GM18511 (cell line): ENCODE results near the gene MOB3A.
"Not testable (repeated sequence)": the region's sequence is repeated elsewhere in the genome, so short reads cannot be mapped to it uniquely, and the experiment has no call there.

Experiments used
- ATAC-seq: cut with Tn5 transposase; IDR thresholded peaks from one replicate; pipeline ENCODE4 v1.9.1; 2021; ENCODE audit warnings: mild to moderate bottlenecking, moderate library complexity; ENCODE audit not compliant: unreplicated experiment

MOB3A gene

DNA sequence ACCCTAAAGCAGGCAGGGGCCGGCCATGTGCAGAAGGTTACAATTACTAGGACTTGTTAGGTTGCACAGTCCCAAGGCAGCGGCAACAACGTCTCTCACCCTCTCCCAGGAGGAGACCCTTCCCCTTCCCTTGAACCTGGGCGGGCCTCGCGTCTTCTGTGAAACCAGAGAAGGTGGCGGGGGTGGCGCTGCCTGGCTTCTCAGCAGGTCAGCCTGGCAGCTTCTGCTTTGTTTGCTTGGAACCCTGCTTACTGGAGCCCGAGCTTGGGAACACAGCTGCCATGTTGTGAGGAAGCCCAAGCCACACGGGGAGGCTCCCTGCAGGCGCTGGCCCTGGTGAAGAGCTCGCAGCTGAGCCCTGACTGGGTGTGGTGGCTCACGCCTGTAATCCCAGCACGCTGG, 60.5 kb downstream of the MOB3A start:
- no peak for ATAC-seq

DNA sequence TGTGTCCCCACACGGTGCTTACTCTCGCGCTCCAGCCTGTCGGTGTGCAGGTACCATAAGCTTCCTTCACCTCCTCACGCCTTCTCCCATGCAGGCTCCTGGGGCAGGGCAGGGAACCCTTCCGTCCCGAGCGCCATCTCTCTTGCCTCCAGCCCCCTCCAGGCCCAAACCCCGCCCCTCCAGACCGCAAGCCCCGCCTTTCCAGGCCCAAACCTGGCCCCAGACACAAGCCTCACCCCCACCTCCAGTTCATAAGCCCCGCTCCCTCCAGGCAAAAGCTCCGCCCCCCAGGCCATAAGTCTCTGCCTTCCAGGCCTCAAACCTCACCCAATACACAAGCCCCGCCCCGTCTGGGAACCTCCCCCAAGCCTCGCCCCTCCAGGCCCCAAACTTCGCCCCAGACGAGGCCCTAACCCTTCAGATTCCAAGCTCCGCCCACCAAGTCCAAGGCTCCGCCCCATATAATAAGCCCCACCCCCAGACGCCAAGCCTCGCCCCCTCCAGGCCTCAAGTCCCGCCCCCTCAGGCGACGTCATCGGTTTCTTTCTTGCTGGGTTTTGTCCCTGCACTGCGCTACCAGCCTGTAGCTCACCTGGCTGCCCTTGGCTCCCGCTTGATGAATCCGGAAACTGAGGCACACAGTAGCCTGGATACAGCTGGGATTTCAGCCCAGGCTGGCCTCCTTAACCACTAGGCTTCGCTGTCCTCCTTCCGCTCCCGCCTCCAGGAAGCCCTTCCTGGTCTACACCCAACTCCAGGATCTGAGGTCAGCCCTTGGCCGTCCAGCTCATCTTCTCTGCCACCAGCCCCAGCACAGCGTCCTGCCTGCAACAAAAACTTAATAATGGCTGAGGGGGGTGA, 61.2 kb downstream of the MOB3A start:
- ATAC-seq = no peak

DNA sequence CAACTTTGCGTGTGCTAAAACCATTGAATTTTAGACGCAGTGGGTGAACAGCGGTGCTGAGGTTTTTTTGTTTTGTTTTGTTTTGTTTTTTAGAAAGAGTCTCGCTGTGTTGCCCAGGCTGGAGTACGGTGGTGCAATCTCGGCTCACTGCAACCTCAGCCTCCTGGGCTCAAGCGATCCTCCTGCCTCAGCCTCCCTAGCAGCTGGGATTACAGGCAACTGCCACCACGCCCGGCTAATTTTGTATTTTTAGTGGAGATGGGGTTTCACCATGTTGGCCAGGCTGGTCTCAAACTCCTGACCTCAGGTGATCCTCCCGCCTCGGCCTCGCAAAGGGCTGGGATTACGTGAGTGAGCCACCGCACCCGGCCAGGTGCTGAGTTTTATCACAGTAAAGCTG, 61.9 kb downstream of the MOB3A start:
- ATAC-seq = not testable (repeated sequence)

DNA sequence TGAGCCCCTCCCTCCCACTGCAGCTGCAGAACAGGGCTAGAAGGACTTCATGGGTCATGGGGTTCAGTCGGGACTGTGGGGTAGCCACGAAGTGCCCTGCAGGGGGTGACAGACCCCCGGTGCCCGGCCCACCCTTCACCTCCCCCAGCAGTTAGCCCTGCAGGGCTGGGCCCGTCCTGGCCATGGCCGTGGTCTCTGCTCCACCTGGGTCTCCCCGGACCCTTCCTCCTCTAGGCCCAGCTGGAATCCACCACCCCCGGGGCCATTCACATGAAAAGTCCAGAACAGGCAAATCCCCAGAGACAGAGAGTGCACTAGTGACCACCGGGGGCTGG, 62.3 kb downstream of the MOB3A start:
- no peak for ATAC-seq

DNA sequence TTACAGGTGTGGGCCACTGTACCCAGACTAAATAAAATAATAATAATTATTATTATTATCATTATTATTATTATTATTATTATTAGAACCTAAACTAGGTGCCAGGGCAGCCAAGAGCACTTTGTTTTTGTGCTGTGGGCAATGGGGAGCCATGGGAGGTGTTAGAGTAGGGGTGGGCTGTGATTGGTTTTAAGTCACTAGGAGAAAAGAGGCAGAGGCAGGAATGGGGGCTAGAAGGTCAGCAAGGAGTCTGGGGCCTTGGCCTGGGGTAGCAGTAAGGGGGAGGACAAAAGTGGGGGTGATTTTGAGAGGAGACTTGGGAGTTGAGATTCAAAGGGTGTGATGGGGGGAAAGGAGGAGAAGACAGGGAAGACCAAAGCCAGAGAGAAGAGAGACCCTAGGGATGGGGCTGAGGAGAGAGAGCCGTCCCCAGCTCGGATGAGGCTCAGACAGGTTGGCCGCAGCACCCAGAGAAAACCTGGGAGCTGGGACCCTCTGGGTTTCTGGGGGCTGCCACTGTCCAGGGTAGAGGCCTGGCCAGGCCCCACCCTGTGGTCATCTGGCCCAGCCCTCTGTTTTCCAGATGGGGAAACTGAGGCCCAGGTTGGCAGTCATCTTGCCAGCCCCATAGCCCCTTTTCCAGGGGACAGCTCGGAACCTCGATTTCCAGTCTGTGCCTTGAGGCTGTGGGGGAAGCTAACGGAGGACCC, 62.9 kb downstream of the MOB3A start:
- no peak for ATAC-seq

DNA sequence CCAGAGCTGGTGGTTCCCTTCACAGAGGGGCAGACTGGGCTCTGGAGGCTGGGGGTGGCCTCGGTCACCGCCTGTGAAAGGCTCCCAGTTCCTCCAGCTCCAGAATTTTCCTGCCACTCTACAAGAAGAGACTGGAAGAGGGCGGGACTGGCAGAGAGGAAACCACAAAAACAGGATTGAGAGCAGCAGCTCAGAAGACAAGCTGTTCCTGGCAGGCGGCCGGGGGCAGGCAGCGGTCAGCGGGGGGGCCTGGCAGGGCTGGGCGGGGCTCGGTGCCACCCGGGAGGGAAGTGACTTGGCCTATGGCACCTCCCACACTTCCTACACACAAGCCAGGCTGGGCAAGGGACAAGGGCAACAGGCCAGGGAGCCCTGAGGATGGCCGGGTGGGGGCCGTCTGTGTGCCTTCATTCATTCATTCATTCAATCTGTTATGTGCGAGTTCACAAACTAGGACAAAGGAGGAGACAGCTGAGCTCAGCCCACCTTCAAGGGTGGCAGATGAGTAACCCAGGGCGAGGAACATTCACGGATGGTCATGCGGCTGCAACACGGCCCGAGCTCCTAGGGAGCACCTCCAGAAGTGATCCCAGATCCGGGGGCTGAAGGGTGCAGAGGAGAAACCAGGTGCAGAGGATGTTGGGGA, 63.7 kb downstream of the MOB3A start:
- ATAC-seq = no peak

DNA sequence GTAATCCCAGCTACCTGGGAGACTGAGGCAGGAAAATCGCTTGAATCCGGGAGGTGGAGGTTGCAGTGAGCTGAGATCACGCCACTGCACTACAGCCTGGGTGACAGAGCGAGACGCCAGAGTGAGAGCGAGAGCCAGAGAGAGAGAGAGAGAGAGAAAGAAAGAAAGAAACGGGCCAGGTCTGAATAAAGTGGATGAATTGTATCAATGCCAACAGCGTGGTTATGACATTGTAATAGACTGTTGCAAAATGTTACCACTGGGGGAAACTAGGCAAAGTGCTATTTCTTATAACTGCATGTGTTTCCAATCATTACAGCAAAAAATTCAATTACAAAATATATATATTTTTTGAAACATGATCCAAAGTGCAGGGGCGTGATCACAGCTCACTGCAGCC, 68.8 kb downstream of the MOB3A start:
- no peak for ATAC-seq

DNA sequence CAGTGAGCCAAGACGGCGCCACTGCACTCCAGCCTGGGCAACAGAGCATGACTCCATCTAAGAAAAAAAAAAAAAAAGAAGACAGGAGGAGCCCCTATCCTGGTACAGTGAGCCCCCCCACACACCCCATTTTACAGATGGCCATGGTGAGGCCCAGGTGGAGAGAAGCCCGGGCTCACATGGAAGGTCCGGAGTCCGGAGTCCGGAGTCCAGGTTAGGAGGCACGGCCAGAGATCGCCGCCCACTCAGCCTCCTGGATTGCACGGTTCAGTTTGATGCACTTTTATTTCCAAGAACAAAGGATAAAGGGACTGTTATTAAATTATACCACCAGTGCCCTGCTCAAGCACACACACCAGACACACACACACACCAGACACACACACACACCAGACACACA, 69.4 kb downstream of the MOB3A start:
- no peak for ATAC-seq

DNA sequence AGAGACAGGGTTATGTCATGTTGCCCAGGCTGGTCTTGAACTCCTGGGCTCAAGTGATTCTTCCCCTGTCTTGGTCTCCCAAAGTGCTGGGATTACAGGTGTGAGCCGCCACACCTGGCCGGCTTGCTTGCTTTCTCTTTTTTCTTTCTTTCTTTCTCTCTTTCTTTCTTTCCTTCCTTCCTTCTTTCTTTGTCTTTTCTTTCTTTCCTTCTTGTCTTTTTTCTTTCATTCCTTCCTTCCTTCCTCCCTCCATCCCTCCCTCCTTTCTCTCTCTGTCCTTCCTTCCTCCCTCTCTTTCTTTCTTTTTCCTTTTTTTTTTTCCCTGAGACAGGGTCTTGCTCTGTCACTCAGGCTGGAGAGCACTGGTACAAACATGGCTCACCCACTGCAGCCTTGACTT, 73.8 kb downstream of the MOB3A start:
- no peak for ATAC-seq

DNA sequence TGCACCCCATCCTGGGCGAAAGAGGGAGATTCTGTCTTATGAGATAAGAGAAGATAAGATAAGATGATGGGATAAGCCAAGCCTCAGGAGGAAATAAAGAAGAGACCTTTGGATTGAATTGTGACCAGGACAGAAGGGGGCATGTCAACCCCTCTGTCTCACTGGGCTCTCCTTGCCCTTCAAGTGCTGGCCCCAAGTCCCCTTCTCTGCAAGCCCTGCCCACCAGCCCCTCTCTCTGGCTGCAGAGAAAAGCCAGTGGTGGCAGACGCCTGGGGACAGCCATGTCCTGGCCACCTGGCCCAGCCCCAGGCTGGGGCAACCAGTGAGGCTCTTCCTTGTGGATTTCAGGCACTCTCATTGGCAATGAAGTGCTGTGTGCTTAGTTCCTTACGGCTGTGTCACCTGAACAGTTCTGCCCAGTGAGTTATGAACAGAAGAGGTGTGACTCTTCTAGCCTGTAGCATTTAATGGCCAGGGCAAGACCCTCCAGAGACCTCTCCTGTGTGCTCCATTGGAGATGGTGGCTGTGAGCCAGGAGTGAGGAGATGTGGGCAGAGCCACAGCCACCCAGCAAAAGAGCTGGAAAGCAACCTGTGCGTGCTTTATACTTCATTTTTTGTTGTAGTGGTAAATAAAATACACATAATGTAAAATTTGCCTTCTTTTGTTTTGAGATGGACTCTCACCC, 74.5 kb downstream of the MOB3A start:
- ATAC-seq = no peak
